OCI-LY7 (cell line): ENCODE data around the gene GID8.

Source experiments
- CTCF ChIP-seq: fragments of 200-600 bp; sonication (generic); conservative IDR thresholded peaks from 2 replicates; pipeline ENCODE4 v1.5.1; 2014; ENCODE audit warnings: mild to moderate bottlenecking, antibody characterized with exemption, low read length, moderate library complexity, mixed read lengths
- EZH2phosphoT487 ChIP-seq: fragments of 200-600 bp; sonication (generic); IDR thresholded peaks from 2 replicates; pipeline ENCODE4 v1.6.1; 2018; ENCODE audit warnings: low read depth, borderline replicate concordance, mild to moderate bottlenecking, mixed run types, antibody characterized with exemption, low read length, moderate library complexity, mixed read lengths

DNA sequence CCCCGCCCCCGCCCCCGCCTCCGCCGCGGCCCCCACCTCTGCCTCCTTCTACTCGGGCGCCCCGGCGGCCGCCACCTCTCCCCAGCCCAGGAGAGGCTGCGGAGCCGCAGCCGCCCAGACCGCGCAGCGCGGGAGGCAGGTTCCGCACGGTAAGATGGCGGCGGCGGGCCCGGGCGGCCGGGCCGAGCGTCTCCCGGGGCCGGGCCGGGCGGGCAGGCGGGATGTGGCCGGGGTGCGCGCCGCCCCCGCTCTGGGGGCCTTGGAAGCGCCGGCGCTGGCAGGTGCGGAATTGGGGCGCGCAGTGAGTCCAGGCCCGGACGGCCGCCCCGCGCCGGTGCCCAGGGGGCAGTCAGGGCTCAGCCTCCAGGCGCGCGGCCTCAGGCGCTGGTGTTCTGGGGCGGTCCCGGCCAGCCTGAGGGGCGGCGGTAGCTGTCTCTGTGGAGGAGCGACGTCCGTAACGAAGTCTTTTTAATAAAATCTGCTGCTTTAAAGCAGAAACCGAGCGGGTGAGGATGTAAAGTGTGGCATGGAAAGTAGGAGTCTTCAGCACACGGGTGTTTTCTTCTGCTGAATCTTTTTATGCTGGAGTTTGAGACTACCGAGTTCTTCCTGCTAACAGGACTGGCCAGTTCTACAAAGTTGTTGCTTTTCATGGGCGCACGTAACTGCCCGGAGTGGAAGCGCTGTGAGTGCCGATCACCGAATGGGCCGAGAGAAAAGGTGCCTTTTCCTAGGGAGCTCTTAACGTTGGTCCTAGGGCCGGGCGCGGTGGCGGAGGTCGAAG, at the start of gene GID8:
- TF ChIP-seq CTCF, result no peak
- TF ChIP-seq EZH2phosphoT487, result no peak
